Measurements from ENCODE around the gene PEAR1. TPM values are rescaled to one million over a fixed set of nuclear protein-coding genes. Genes with fewer than 3 reads are reported as not detected.
A peak's percentile ranks its signal among the peaks of the same experiment; 100 is the strongest.

Gene PEAR1
- polyA plus RNA-seq, 3 donors: not detected

DNA sequence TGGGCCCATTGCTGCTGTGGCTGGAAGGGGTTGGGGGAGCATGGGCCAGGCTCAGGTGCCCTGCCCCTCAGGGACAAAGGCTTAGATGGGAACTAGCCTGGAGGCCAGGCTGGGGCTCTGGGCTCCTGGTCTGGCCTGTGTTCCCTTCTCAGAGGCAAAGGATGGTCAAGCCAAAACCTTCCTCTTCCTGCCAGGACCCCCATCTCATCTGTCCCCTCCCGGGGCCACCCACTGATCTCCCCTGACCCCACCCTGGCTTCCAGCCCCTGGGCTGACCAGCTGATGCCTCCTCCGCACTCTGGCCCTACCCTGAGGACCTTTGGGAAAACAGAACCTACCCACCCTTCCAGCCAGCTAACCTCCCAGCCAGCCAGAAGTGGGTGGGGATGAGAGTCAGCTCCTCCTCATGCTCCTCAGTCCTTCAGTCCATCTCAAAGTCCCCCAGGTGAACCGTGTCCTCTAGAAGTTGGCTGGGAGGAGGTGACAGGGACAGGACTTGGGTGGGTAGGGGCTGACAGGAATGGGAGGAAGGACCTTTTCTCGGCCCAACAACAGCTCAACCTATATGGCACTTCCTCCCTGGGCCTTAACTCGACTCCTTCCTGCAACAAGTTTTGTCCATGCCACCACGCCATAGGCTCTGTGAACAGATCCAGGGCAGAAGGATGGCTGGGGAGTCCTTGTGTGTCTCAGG, 7.5 kb downstream of the PEAR1 start:
- Mint-ChIP-seq H3K9me3 (no peaks in the 10 kb centered on the region), H3K27me3 (ENCODE audit: low read depth in 3 of 3) (peaks cover 11 to 15% (median 13%) of the 10 kb centered on the region in 3 donors), H3K36me3 (no peaks in the 10 kb centered on the region), H3K27ac (peak overlapping the region in 1 of 7 donors; percentile 73), H3K4me3 (no peak overlapping the region), H3K4me1 (peaks cover 21% of the 10 kb centered on the region)
- 89% methylated on average over 2 of the region's 6 CpGs for WGBS (ENCODE audit: insufficient coverage)
- DNase-seq: no peak
- no peak overlapping the region for H3K27ac ChIP-seq (ENCODE audit: low read depth in 1 of 2, low read length in 2 of 2)
- TF ChIP-seq, protein P1, sequence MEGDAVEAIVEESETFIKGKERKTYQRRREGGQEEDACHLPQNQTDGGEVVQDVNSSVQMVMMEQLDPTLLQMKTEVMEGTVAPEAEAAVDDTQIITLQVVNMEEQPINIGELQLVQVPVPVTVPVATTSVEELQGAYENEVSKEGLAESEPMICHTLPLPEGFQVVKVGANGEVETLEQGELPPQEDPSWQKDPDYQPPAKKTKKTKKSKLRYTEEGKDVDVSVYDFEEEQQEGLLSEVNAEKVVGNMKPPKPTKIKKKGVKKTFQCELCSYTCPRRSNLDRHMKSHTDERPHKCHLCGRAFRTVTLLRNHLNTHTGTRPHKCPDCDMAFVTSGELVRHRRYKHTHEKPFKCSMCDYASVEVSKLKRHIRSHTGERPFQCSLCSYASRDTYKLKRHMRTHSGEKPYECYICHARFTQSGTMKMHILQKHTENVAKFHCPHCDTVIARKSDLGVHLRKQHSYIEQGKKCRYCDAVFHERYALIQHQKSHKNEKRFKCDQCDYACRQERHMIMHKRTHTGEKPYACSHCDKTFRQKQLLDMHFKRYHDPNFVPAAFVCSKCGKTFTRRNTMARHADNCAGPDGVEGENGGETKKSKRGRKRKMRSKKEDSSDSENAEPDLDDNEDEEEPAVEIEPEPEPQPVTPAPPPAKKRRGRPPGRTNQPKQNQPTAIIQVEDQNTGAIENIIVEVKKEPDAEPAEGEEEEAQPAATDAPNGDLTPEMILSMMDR (IDR thresholded peaks at IDR 0.05): no peak
- H3K9ac ChIP-seq (ENCODE audit: insufficient read depth, low read length, poor library complexity, severe bottlenecking): no peak overlapping the region
- H3K27me3 ChIP-seq (ENCODE audit: control insufficient read depth in 2 of 2, insufficient read depth in 2 of 2, low read length in 2 of 2): no peaks in the 10 kb centered on the region
- intact Hi-C loops (cut with micrococcal nuclease): no loop called here
- no peaks in the 10 kb centered on the region for H3K9me3 ChIP-seq (replicated peaks in 1 of 2; ENCODE audit: control insufficient read depth in 1 of 2, insufficient read depth in 1 of 2, low read length in 2 of 2)
- H3K4me3 ChIP-seq (replicated peaks in 1 of 3; ENCODE audit: low read depth in 2 of 3, low read length in 3 of 3): no peak overlapping the region
- no peak overlapping the region for H2AFZ ChIP-seq (ENCODE audit: insufficient read depth, low read depth, low read length, poor library complexity, severe bottlenecking)
- H3K4me1 ChIP-seq (ENCODE audit: control insufficient read depth in 1 of 2, insufficient read depth in 2 of 2, low read length in 2 of 2): peaks cover 8 to 9% of the 10 kb centered on the region in 2 donors
- no peaks in the 10 kb centered on the region for H3K79me2 ChIP-seq (ENCODE audit: insufficient read depth, low read length)
- no peaks in the 10 kb centered on the region for H3K36me3 ChIP-seq (replicated peaks in 1 of 2; ENCODE audit: control insufficient read depth in 1 of 2, insufficient read depth in 2 of 2, low read length in 2 of 2)
- H4K20me1 ChIP-seq (ENCODE audit: insufficient read depth, low read length): no peaks in the 10 kb centered on the region
- H3K4me2 ChIP-seq (replicated peaks; ENCODE audit: extremely low read depth, low read length, poor library complexity, severe bottlenecking): no peak overlapping the region

- Histone ChIP-seq H3K27me3 (ENCODE audit: control insufficient read depth in 2 of 2, insufficient read depth in 2 of 2, low read length in 2 of 2) (no peaks in the 10 kb centered on the region), H3K79me2 (ENCODE audit: insufficient read depth, low read length) (no peaks in the 10 kb centered on the region), H2AFZ (ENCODE audit: insufficient read depth, low read depth, low read length, poor library complexity, severe bottlenecking) (no peak overlapping the region), H4K20me1 (ENCODE audit: insufficient read depth, low read length) (no peaks in the 10 kb centered on the region), H3K36me3 (replicated peaks in 1 of 2; ENCODE audit: control insufficient read depth in 1 of 2, insufficient read depth in 2 of 2, low read length in 2 of 2) (no peaks in the 10 kb centered on the region), H3K9me3 (replicated peaks in 1 of 2; ENCODE audit: control insufficient read depth in 1 of 2, insufficient read depth in 1 of 2, low read length in 2 of 2) (no peaks in the 10 kb centered on the region), H3K27ac (ENCODE audit: low read depth in 1 of 2, low read length in 2 of 2) (no peak overlapping the region), H3K4me2 (replicated peaks; ENCODE audit: extremely low read depth, low read length, poor library complexity, severe bottlenecking) (no peak overlapping the region), H3K9ac (ENCODE audit: insufficient read depth, low read length, poor library complexity, severe bottlenecking) (no peak overlapping the region), H3K4me1 (ENCODE audit: control insufficient read depth in 1 of 2, insufficient read depth in 2 of 2, low read length in 2 of 2) (peaks cover 8 to 9% of the 10 kb centered on the region in 2 donors), H3K4me3 (replicated peaks in 1 of 3; ENCODE audit: low read depth in 2 of 3, low read length in 3 of 3) (no peak overlapping the region)
- Mint-ChIP-seq H3K9me3 (peaks cover 0 to 2% (median 0%) of the 10 kb centered on the region in 7 donors), H3K27ac (peak overlapping the region in 1 of 7 donors; percentile 73), H3K4me1 (peaks cover 21% of the 10 kb centered on the region), H3K36me3 (no peaks in the 10 kb centered on the region), H3K4me3 (no peak overlapping the region), H3K27me3 (ENCODE audit: low read depth in 3 of 3) (peaks cover 11 to 14% (median 11%) of the 10 kb centered on the region in 3 donors)
- no peak for DNase-seq
- TF ChIP-seq, protein P1 (IDR thresholded peaks at IDR 0.05): no peak
- intact Hi-C loops (cut with micrococcal nuclease): no loop called here
- WGBS (ENCODE audit: insufficient coverage): 94% methylated on average over 4 of the region's 4 CpGs
These were observed 8.0 kb downstream of the PEAR1 start for GRCh38 chr1:156901590-156901900.

Measured in CD14-positive monocyte (primary cell).